HT-29 (cell line): ENCODE results near the gene CRYBA4. TPM values are rescaled to one million over a fixed set of nuclear protein-coding genes. Genes with fewer than 3 reads are reported as not detected.
A peak's percentile ranks its signal among the peaks of the same experiment; 100 is the strongest.

Experiments
- DNase-seq: peaks from one replicate; pipeline ENCODE4 v3.0.0-alpha.2; 2015; ENCODE audit warnings: low spot score
- total RNA-seq: library from RNA; depleted of rRNA; stranded (reverse); fragments of >200 nt; shearing (Covaris generic); gene quantifications from 2 replicates; pipeline ENCODE4 v1.2.3, GENCODE V29; 2014; rRNA removed

Gene CRYBA4
- total RNA-seq, result not detected in 2 replicates

DNA sequence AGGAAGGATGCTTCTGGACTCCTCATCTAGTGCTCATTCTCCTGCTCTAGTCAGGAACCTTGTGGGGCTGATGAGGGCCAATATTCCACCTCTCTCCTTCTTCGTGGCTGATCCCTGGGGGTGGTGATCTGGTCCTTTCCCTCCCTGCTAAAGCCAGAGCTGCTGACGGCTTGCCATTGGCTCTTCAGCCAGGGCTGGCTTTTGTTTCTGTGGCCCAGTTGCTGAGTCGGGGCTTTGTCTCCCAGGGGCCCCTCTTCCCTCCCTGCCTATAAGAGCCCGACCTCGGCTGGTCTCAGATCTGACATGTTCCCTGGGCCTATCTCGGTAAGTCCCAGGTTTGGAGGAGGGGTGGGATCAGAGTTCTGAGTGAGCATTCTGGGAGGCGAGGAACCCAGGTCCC lies at the start of gene CRYBA4:
Gene CRYBA4, plus strand, starts transcription at position 301 of the 400 bp plus-strand sequence. CDS start 634 bp downstream, outside the sequence.
- DNase-seq, result no peak

DNA sequence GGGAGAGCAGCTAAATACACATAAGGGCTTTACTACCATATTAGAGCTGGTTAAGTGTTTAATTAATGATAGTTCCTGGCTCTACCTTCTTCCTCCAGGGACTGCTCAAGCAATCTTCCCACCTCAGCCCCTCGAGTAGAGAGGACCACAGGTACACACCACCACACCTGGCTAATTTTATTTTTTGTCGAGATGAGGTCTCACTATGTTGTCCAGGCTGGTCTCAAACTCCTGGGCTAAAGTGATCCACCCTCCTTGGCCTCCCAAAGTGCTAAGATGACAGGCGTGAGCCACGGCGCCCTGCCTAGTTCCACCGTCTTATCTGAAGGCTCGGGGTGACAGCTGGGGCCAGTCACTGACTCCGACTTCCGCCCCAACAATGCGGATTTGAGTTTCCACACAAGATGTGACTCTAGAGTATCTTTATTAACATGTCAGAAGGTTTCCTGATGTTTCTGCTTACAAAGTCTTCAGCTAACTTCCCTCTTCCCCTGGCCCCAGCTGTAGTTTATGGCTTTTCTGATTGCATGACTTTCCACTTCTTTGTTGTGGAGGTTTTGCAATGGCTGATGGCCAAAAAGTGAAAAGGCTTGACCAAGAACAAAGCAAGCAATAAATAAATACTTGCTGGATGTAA lies 48.6 kb upstream of the CRYBA4 start:
- no peak for DNase-seq

DNA sequence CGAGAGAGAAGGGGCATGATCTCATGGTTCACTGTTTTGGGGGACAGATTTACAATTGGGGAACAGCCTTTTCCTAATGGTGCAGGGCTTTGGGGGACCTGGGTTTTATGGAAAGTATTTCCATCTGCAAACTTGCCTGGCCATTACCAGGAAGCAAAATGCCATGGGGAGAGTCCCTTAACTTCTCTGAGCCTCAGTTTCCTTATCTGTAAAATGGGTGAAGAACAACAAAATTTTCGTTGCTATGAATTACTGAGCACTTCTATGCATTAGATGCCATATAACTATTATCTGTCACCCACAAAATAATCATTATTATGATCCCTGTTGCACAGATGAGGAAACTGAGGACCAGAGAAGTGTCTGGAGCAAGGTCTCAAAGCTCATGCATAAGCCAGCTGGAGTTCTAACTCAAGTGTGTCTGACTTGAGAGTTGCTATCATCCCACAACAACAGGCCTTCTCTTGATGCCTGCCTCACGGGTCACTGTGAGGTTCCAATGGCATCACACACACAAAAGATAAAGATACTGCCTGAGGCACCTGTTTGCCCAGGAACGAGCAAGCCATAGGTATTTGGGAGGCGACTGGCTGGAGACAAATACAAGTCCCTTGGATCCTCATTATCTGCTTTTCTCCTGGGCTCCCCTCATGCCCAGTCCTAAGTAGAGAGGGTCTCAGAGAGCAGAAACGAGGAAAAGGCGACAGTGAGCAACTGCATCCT lies 47.6 kb upstream of the CRYBA4 start:
- DNase-seq, result no peak

DNA sequence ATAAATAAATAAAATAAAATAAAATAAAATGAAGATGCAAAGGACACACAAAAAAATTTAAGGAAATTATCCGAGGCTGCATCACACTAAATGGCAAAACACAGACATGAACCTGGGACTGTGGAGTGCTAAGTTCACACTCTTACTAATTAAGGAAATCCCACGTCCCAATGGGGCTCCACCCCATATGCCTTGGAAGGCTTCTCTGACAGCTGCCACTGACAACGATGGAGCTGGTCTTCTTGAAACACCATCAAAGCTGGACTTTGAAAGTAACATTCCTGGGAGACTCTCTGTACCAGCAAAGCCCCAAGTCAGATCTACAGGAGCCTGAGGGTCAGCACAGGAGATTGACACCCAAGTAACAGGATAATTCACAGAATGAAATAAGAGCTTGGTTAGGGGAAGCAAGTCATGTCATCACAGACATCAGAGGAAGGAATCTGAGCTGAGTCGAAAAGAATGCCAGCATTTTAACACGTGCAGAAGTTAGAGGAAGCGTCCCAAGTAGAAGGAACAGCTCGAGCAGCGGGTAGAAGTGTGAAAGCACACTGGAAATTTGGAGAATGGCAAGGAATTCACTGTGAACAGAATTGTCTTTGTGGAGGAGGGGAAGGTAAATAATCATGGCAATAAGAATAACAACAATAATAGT lies 45.6 kb upstream of the CRYBA4 start:
- DNase-seq, result no peak

DNA sequence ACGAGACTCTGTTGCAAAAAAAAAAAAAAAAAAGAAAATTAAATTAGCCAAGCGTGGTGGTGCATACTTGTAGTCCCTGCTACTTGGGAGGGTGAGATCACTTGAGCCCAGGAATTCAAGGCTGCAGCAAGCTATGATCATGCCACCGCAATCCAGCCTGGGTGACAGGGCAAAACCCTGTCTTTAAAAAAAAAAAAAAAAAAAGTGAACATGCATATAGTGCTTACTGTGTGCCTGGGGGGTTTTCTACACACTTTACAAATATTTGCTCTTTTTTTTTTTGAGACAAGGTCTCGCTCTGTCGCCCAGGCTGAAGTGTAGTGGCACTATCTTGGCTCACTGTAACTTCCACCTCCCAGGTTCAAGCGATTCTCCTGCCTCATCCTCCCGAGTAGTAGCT lies 44.7 kb upstream of the CRYBA4 start:
- DNase-seq, result no peak

DNA sequence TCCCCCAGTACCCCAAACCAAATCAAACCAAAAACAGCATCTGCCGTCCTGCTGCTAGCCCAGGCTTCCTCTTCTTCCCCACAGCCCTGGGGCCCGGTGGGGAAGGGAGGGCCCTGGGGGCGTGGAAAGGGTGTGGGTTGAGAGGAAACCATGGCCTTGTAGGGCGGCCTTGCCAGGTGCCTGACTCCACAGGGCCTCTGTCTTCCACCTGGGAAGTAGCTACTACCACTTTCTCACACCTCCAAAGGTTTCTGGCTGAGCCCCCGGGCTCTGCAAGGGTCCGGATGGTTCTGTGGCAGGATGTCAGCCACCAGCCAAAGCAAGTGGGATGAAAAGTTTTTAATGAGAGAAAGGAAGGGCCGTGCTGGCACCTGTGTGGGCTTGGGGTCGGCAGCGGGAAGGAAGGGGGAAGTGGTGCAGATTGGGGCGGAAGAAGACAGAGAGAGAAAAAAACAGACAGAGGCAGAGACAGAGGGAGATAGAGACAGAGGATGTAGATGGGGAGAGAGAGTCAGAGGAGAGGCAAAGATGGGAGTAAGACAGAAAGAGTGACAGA lies 42.4 kb upstream of the CRYBA4 start:
- no peak for DNase-seq

DNA sequence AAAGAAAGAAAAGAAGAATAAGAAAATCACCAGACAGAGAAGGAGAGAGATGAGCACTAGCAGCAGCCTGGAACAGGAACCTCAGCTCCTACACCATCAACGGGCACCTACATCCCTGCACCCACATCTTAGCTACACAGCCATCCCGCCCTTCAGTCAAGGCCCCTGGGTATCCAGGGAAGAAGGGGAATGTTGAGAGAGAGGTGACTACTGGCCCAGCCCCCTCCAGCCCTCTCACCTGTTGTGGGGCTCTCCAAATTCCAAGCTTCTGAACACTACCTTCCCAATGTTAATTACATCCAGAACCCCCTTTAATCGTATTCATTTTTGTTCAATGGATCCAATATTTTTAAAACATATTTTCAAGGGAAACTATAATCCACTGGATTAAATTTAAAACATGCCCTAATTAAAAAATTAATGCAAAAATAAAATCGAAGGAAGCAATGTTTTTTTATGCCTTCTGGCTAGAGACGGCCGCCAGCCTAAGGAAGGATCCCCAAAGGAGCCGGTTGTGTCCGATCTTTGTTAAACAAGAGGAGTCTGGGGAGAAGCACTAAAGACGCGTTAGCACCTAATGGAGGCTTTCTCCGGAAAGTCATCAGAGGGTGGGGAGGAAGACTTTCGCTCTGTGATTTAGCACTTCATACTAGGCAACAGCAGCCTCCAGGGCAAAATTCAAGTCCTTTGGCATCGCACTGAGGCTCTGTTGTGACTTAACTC lies 41.4 kb upstream of the CRYBA4 start:
- no peak for DNase-seq

DNA sequence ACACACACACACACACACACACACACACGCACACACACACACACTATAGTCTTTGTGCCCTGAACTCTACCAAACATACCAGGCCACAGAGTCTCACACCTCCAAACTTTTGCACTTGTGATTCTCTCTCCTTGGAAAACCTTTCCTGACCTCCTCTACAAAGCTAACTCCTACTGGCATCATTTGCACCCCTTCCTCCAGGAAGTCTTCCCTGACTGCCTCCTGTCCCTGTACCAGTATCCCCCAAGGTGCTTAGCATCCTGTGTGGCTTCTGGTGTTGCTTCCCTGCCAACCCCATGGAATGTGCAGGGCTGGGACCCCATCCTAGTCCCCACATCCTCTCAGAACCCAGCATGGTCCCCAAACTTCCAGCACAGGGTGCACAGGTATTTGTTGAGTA lies 40.7 kb upstream of the CRYBA4 start:
- no peak for DNase-seq

DNA sequence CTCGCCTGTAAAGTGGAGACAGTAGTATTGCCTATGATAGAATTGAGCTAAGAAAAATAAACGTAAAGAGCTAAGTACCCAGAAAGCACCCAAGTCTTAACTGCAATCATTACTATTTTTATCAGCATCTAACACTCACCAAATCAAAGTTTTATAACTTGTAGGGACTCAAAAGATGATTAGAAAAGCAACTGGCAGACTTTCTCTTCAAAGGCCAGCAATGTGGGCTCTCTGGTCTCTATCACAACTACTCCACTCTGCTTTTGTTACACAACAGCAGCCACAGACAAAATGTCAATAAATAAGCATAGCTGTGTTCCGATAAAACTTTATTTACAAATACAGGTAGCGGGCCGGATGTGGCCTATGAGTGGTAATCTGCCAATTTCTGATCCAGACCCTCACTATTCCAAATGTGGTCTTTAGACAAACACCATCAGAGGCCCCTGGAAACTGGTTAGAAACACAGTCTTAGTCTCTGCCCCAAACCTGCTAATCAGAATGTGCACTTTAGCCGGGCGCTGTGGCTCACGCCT lies 40.1 kb upstream of the CRYBA4 start:
- DNase-seq, result no peak

DNA sequence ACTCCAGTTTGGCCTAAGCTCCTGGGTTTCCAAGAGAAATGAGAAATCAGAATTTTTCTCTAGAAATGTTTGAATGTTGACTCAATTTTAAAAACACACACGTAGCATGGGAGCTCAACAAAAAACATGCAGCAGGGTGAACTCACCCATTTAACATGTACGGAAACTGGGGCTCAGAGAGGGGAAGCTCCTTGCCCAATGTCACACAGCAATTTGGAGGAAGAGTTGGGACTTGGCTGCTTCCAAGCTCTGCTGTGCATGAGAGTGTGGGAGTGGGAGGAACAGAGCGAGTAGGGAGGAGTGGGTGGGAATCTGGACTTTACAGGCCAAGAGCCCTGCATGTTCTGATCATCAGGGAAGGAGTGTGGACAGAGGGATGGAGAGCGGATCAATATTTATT lies 37.8 kb upstream of the CRYBA4 start:
- DNase-seq, result no peak

DNA sequence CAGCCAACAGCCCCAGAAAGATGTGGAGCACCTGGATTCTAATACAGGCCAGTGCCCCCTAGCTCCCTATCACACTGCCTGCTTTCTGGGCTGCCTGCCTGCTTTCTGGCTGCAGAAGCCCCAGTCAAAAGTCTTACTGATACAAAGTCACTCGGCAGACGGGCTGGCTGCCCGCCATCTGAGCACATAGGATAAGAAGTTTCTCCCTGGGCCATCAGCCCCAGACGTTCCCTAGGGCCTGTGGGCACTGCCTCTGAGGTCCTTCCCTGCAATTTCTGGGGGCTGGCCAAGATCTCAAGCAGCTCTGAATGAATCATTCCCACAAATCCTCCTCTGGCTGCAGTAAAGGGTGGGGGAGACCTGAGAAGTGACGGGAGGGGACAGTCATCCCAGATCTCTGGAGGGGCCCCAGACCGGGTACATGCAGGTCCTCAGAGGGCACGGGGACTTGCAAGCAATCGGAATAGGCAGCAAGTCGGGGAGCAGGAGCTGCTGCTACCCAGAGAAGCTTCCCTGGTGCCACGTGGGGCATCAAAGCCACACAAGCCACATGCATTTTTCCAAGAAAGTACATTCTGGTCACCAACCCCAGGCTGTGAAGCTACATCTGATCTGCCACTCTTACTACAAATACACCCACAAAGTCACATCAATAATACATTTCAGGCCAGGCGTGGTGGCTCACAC lies 36.5 kb upstream of the CRYBA4 start:
- no peak for DNase-seq

DNA sequence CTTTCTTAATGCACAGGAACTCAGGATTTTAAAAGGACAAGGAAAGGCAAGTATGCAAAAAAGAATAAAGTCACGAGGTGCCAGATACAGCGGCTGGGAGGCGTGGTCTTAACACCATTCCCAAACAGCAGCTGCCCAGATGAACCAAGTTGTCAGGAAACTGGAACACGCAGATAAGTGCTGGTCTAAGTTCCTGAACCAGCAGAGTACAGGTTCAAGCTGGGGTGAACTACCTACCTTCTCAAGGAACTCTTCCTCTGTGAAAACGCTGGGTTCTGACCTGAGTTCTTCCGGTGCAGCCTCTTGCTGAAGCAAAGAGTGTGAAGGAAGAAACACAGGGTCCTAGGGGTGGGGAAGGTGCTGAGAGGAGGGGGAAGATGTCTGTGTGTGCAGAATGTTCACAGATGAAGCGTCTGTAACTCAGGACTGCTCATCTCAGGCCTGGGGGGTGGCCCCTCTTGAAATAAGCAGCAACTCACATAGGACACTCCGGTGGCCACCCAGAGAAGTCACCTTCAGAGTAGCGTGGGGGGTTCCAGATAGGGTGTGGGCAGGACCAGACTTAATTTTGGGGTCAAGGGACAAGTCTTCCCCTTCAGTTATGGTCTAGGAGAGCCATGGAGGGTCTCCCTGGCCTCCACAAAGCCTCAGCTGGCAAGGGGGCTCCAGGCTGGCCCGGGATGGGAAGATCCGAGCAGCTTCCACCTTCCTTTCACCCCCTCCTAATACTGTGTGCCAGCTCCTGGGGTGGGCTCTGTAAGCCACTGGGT lies 35.0 kb upstream of the CRYBA4 start:
- no peak for DNase-seq

DNA sequence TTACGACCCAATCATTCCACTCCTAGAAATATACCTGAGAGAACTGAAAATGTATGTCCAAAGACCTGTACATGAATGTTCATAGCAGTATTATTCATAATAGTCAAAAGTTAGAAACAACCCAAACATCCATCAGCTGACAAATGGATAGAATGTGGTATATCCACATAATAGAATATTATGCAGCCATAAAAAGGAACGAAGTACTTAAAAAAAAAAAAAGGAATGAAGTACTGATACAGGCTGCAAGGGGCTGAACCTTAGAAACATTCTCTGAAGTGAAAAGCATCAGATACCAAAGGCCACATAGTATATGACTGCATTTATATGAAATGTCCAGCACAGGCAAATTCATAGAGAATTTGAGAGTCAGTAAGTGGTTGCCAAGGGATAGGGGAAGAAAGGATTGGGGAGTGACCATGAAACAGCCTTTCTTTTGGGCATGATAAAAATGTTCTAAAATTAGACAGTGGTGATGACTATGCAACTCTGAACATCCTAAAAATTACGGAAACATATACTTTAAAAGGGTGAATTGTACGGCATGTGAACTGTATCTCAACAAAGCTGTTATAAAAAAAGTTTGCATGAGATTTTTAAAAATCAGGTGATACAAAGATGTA lies 33.7 kb upstream of the CRYBA4 start:
- DNase-seq, result no peak

DNA sequence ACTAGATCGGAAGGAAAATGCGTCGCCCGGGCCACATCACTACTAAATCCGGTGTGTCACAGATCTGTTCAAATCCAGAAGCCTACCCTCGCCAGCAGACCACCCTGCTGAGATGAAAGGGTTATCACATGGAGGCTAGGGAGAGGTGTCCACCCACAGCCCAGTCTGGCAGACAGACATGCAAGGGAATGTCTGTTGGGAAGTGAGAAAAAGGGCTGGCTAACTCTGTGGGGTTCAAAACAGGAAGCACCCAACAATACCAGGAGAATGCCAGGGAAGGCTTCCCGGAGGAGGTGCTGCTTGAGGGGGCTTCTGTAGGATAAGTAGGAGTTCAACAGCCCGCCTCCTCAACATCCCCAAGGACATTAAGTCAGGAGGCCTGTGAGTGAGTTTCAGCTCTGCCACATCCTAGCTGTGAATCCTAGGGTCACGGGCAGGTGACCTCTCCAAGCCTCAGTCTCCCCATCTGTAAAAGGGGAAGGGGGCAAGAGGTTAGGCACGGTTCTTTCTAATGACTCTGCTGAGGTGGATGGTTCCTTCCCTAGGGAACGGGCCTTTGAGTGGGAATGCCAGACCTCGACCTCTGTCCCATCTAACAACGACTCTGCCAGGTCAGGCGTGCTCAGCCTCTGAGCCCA lies 32.9 kb upstream of the CRYBA4 start:
- no peak for DNase-seq

DNA sequence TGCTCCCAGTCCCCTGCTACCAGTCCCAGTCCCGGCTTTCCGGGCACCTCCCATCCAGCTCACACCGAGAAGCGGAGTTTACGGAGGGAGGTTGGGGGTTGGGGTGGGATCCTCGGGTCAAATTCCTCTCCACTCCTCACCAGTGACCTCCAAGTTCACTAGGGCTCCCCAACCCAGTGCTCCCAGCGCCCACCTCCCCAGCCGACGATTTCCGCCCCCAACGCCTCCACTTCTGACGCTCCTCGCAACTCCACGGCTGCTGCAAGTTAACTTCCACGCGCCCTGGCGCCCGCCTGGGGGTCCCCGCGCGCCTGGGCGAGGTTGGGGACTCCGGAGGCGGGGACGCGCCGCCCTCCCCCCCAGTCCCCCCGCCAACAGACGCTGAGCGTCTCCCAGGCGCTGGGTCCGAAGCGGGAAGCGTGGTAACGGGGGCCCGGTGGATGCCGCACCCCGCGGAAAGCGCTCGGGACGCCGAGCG lies 32.4 kb upstream of the CRYBA4 start:
- peak; percentile 25 for DNase-seq

DNA sequence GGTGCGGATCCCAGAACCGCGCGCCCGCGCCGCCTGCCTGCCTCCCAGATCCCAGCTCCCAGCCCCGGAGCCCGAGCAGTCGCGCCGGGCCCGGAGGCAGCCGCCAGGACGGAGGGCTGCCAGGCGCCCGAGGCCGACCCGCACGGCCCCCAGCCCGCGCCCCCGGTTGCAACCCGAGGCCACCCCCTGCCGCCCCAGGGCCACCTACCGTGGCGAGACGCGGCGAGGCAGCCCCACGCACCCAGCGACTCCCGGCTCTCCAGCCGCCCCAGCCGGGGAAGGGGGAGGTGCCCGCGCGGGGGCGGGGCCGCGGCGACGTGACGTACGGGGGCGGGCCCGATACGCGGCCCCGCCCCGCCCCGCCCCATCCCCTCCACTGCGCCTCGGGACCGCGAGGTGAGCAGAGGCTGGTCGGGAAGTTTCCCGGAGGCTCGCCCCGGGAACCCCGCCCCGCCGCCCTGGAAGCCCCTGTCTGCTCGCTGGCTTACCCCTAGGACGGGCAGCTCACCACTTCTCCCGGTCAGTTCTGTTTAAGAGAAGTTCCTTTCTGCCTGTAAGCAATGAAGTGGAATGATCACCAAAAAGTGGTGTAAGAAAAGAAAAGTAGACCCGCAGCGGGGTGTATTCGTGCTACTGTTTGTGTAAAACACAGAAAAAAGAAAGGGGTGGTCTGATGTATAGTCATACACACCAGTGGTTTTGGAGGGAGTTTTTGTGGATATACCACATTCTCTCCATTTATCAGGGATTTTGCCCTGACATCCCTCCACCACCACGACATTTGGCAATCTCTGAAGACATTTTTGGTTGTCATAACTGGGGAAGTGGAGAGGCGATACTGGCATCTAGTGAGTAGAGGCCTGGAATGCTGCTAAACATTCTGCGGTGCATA lies 31.7 kb upstream of the CRYBA4 start, which contains the start of gene TPST2:
Gene TPST2, minus strand, starts transcription at position 288 of the 892 bp plus-strand sequence. CDS start 48,502 bp downstream, outside the sequence.
- peak; percentile 57 for DNase-seq

DNA sequence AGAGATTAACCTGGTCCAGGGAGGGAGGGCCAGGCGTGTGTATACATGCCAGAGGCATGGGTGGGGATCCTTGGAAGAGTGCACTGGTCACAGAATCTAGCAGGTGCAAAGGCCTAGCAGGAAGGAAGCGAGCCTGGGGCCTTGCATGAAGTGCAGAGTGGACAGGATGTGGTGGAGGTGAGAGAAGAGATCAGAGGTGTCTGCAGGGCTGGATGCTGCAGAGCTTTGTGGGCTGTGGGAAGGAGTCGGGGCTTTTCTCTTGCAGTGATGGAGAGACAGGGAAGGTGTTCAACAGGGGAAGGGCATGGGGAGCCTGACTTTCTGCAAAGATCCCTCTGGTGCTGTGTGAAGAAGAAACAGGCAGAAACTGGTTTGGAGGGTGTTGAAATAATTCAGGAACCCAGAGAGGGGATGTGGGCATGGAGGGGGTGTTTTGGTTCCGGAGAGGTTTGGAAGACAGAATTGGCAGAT lies 29.3 kb upstream of the CRYBA4 start:
- peak; percentile 39 for DNase-seq

DNA sequence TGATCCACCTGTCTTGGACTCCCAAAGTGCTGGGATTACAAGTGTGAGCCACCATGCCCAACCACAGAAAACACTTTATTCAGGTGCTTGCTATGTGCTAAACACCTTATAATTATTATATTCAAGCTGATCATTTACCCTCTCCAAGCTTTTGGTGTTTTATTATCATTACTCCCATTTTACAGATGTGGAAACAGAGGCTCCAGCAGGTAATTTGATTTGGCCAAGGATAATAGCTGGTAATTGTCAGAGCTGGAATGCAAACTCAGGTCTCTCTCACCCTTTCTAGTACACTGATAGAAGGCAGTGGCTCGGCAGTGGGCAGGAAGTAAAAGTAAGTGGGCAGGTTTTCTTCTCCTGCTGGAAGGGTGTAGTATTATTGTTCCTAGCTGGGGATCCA lies 28.0 kb upstream of the CRYBA4 start:
- no peak for DNase-seq
